Activated CD8-positive, alpha-beta memory T cell treated with anti-CD3 and anti-CD28 coated beads for 4 hours (primary cell): Measurements from ENCODE around the gene SRSF1.
"Not testable (repeated sequence)": the region's sequence is repeated elsewhere in the genome, so short reads cannot be mapped to it uniquely, and the experiment has no call there.

Source experiments
- DNase-seq, 2 donors: peaks; one replicate each; pipeline ENCODE4 v3.0.0-alpha.2; 2020; ENCODE audit warnings: low read depth in 2 of 2

Gene SRSF1

DNA sequence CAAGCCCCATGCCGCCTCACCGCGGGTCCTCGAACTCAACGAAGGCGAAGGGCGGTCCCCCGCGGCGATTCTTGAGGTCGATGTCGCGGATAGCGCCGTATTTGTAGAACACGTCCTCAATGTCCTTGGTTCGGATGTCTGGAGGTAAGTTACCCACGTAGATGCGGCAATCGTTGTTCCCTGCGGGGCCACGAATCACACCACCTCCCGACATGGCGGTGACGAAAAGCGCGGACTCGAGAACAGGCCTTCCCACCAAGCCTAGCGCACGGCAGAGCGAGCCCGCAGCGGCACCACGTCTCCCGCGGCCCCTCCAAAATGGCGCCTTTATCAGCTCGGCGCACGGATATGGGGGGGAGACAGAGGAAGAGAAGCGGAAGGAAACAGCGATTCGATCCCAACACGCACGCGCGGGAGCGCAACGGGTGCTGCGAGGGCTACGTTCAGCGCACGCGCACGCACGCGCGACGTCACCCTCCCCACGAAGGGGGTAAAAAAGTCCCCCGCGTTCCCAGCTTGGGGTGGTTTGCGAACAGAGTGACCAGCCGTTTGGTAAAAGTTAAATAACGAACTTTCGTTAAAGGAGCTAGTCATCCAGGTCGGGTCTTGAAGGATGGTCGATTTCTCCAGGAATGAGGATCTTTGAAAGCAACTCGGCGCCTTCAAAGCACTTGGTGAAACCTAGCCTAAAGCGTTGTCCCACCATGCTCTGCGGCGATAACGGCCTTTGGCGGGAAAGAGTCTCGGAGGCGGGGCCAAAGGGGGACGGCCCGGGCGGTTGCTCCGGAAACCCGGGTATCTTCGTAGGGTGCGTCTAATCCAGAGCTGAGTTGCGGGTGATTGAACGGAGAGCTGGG lies at the start of gene SRSF1:
Gene SRSF1 (minus strand): TSS at position 323 of the 857 bp plus-strand sequence. CDS start 109 bp downstream, at position 214.
- peak; percentile 96 to 97 for DNase-seq

DNA sequence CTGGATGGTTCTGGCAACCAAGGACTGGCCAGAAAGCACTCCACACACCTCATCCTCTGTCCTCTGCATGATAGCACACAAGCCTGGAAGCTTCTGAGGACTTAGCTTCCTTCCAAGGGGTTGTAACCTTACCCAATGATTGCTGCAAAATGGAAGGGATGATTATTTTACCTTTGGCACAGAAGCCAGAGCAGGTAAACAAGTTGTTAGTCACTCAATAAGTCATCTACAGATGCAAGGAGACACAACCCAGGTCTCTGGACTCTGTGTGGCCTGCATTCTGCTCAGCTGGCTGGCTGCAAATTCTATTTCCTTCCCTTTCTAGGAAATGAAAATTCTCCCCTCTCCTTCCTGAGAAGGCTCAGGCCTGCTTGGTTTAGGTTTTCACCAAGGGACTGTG lies 49.4 kb upstream of the SRSF1 start:
- no peak for DNase-seq

DNA sequence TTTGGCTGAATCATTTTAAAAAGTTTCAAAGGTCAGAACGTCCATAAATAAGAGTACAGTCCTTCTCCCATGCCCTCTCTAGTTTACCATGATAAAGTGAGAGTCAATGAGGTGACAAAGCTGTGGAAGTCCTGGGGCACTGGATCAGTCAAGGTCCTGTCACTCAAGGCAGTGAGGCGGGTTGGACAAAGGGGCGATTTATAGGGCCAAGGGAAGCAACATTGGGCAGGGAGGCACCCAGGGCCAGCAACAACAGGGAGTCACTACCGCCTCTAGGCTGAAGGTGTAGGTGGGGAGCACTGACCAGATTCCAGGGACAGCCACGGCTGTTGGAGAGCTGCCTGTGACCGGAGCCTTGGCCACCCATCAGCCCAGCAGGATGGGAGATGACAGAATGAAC lies 47.6 kb upstream of the SRSF1 start:
- DNase-seq, result no peak

DNA sequence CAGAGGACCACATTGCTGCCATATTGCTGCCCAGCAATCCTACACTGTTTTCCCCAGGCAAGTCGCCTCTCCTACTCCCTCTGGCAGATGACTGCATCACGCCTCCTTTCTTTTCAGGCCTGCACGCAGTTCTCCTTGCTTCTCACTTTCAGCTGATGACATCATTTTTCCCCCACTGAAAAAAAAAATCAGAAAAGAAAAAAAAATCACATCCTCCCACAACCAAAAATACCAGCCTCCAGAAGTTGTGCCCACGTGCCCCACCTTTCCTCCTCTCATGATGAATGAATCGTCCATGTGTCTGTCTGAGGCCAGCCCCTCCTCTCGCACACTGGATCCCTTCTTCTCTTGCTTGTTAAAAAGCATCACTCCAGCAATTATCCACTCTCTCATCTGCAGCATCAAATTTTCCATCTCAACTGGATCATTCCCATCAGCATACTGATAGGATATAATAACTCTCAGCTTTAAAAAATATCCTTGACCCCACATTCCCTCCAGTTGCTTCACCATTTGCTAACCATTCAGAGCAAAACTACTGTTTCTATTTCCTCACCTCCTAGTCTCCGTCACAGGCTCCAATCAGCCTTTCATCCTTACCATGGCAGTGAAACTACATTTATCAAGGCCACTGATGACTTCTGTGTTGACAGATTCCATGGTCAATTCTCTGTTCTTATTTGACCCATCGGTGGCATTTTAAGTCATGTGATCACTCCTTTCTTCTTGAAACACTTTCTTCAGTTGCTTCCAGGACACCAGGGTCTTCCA lies 46.1 kb upstream of the SRSF1 start:
- no peak for DNase-seq

DNA sequence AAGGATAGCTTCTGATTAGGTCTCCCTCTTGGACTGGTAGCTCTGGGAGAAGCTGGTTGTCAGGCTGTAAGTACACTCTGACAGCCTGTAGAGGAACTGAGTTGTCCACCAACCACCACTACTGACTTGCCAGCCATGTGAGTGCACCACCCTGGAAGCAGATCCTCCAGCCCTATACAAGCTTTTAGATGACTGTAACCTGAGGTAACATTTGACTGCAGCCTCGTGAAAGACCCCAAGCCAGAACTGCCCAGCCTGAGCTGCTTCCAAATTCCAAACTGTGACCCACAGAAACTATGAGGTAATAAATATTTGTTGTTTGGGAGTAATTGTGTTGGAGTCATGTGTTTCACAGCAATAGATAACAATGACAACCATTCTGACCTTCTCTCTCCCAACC lies 45.4 kb upstream of the SRSF1 start:
- no peak for DNase-seq

GRCh38 chr17:58051468-58051867 lies 44.4 kb upstream of the SRSF1 start:
- no peak for DNase-seq

- no peak for DNase-seq
These were observed 43.9 kb upstream of the SRSF1 start for GRCh38 chr17:58050966-58051365.

GRCh38 chr17:58049533-58049932 lies 42.5 kb upstream of the SRSF1 start:
- no peak for DNase-seq

DNA sequence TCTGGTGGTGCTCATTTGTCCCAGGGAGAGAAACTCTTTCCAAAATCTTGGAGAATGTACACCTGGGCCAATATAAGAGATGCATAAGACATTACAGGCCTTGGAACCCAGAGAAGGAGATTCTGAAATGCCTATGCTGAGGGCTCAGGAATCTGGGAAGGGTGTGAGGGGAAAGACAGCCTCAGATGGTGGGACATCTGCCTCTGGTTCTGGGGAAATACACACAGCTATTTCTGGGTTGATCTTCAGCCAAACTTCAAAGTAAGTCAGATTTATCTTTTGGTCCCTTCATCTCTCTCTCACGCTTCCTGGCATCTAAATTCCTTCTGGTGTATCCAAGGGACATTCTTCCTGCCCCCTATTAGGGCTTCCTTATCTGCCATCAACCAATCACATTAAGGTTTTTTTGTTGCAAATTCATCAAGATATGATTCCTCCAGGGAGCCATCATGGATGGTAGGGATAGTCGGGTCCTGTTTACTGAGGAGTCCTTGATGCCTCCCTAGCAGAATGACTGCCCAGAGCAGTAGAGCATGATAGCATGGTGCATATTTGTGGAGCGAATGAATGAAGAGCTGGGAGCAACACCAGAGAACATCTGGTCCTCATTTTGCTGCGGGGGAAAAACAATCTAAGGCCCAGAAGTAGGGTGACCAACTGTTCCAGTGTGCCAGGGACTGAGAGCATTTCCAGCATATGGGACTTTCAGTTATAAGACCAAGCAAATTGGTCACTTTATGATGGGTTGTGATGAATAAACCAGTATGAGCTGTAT lies 40.5 kb upstream of the SRSF1 start:
- DNase-seq, result no peak

- no peak for DNase-seq
These were observed 39.4 kb upstream of the SRSF1 start for GRCh38 chr17:58046239-58047094.

DNA sequence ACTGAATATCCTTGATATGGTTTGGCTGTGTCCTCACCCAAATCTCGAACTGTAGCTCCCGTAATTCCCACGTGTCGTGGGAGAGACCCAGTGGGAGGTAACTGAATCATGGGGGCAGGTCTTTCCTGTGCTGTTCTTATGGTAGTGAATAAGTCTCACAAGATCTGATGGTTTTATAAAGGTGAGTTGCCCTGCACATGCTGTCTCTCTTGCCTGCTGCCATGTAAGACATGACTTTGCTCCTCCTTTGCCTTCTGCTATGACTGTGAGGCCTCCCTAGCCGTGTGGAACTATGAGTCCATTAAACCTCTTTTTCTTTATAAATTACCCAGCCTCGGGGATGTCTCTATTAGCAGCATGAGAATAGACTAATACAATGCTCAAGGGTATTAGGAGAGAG lies 37.2 kb upstream of the SRSF1 start:
- DNase-seq, result not testable (repeated sequence)

DNA sequence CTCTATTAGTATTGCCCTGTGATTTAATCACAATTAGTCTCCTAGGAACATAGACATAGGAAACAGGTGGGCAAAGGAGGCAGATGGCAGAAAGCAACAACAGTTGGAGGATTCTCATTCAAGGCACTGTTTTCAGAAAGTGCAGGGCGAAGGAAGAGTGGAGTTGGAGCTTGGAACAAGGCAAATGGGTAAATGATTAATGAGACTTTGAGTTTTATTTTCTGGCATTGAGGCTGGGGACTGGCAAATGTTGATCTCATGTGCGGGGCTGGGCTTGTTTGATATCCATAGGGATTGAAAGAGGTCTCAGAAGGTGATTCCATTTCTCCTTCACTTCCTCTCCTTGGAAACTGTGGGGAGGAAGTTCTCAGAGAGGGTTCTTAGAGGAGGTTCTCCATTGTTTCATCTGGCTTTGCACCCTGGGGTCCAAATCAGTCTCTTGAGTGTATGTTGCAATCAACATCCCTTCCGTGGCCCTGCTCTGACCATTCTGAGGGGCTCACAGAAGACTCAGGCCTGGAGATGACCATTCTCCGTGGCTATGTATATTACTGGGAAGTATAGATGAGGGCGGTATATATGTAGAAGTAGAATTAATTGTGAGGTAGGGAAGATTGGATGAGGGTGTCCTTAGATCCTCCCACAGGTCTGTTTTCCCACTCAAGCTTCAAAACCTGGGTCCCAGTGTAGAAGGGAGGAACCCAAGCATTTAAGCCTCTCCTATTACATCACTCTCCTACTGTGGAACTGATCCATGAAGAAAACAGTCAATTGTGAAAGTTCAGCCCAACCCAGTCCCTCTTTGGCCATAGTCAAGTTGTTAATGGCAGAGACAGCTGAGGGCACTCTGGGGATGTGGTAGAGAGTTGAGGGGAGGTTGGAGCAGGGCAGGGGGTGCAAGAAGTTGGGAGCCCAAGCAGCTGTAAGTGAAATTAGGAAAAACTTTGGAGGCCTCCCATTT lies 36.5 kb upstream of the SRSF1 start:
- no peak for DNase-seq

DNA sequence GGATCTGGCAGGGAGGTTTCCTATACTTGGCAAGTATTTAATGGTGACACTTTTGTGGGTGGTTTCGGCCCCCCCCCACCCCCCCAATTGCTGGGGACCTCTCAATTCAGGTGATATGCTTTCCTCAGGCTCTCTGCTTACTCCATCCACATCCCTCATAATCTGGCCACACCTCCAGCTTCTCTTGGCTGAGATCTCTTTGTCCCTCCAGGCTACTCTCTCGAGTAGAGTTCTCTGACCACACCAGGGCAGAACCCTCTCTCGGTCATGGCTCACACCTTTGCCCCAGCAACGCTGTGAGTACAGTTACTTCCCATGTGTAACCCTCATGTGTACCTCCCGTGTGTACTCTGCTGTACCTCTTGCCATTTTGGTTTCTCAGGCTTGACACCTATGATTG lies 34.1 kb upstream of the SRSF1 start:
- DNase-seq, result no peak

GRCh38 chr17:58040386-58040785 lies 33.3 kb upstream of the SRSF1 start:
- no peak for DNase-seq

GRCh38 chr17:58039975-58040374 lies 32.9 kb upstream of the SRSF1 start:
- DNase-seq, result no peak

- DNase-seq, result no peak
These were observed 25.8 kb upstream of the SRSF1 start for GRCh38 chr17:58032691-58033415.

DNA sequence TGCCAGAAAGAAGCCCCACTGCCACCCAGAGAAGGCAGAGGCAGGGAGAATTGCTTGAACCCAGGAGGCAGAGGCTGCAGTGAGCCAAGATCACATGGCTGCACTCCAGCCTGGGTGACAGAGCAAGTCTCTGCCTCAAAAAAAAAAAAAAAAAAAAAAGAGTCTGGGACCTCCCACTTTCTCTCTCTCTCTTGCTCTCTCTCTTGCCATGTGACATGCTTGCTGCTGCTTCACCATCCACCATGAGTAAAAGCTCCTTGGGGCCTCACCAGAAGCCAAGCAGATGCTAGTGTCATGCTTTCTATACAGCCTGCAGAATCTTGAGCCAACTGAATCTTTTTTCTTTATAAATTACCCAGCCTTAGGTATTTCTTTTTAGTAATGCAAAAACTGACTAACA lies 21.5 kb upstream of the SRSF1 start:
- DNase-seq, result no peak

GRCh38 chr17:58020401-58020800 lies 13.4 kb upstream of the SRSF1 start:
- no peak for DNase-seq

DNA sequence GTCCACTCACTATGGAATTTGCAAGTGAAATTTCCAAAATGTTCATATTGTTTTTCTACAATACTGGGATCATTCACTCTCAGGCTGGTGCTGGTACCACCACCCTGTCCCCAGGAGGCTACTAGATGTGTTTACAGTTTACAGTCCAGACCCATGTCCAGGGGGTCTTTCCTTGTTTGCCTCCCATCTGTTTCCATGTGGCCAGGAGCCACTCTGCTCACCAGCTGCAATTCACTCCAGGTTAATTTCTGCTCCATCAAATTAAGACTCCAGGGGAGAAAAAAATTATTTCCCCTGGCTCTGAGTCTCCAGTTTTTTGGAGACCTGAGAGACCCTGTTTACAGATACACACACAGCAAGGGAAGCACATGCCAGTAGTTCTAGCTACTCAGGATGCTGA lies 12.5 kb upstream of the SRSF1 start:
- DNase-seq, result no peak
